ENCODE results near the gene GRIA4. TPM values are rescaled to one million over a fixed set of nuclear protein-coding genes. Genes with fewer than 3 reads are reported as not detected.

GRIA4 gene
- total RNA-seq, 1 donor from 2014 or later = not detected

GRCh38 chr11:105689631-105690030 lies 79.8 kb downstream of the GRIA4 start:
- no peak for TF ChIP-seq CTCF (IDR thresholded peaks at IDR 0.05; ENCODE audit: borderline replicate concordance)
- H3K4me3 ChIP-seq = no peak overlapping the region
- peaks cover 5% of the 10 kb centered on the region for H3K9me3 ChIP-seq (replicated peaks)
- H3K27me3 ChIP-seq (ENCODE audit: low read depth) = no peaks in the 10 kb centered on the region
- H3K4me1 ChIP-seq = no peaks in the 10 kb centered on the region
- no peak overlapping the region for H3K27ac ChIP-seq (replicated peaks)
- no peaks in the 10 kb centered on the region for H3K36me3 ChIP-seq
- DNase-seq = no peak
- intact Hi-C loops (cut with micrococcal nuclease) = no loop called here

- H3K4me3 ChIP-seq = no peak overlapping the region
- H3K9me3 ChIP-seq (replicated peaks) = peaks cover 5% of the 10 kb centered on the region
- intact Hi-C loops (cut with micrococcal nuclease) = no loop called here
- TF ChIP-seq CTCF (IDR thresholded peaks at IDR 0.05; ENCODE audit: borderline replicate concordance) = no peak
- no peak for DNase-seq
- no peaks in the 10 kb centered on the region for H3K4me1 ChIP-seq
- no peak overlapping the region for H3K27ac ChIP-seq (replicated peaks)
- H3K27me3 ChIP-seq (ENCODE audit: low read depth) = no peaks in the 10 kb centered on the region
- H3K36me3 ChIP-seq = no peaks in the 10 kb centered on the region
These were observed 80.6 kb downstream of the GRIA4 start for GRCh38 chr11:105690467-105690866.

- DNase-seq = no peak
- H3K27me3 ChIP-seq (ENCODE audit: low read depth) = no peaks in the 10 kb centered on the region
- H3K27ac ChIP-seq (replicated peaks) = no peak overlapping the region
- H3K4me3 ChIP-seq = no peak overlapping the region
- TF ChIP-seq CTCF (IDR thresholded peaks at IDR 0.05; ENCODE audit: borderline replicate concordance) = no peak
- no peaks in the 10 kb centered on the region for H3K36me3 ChIP-seq
- intact Hi-C loops (cut with micrococcal nuclease) = no loop called here
- no peaks in the 10 kb centered on the region for H3K4me1 ChIP-seq
- no peaks in the 10 kb centered on the region for H3K9me3 ChIP-seq (replicated peaks)
These were observed 83.3 kb downstream of the GRIA4 start for GRCh38 chr11:105693075-105693759.

GRCh38 chr11:105696000-105696399 lies 86.1 kb downstream of the GRIA4 start:
- intact Hi-C loops (cut with micrococcal nuclease) = no loop called here
- H3K36me3 ChIP-seq = no peaks in the 10 kb centered on the region
- H3K4me1 ChIP-seq = no peaks in the 10 kb centered on the region
- TF ChIP-seq CTCF (IDR thresholded peaks at IDR 0.05; ENCODE audit: borderline replicate concordance) = no peak
- no peaks in the 10 kb centered on the region for H3K27me3 ChIP-seq (ENCODE audit: low read depth)
- no peaks in the 10 kb centered on the region for H3K9me3 ChIP-seq (replicated peaks)
- no peak for DNase-seq
- H3K27ac ChIP-seq (replicated peaks) = no peak overlapping the region
- H3K4me3 ChIP-seq = no peak overlapping the region

GRCh38 chr11:105697291-105697690 lies 87.4 kb downstream of the GRIA4 start:
- Histone ChIP-seq H3K9me3 (replicated peaks) (no peaks in the 10 kb centered on the region), H3K27me3 (ENCODE audit: low read depth) (no peaks in the 10 kb centered on the region), H3K4me1 (no peaks in the 10 kb centered on the region), H3K36me3 (no peaks in the 10 kb centered on the region), H3K4me3 (no peak overlapping the region), H3K27ac (replicated peaks) (no peak overlapping the region)
- TF ChIP-seq CTCF (IDR thresholded peaks at IDR 0.05; ENCODE audit: borderline replicate concordance) = no peak
- intact Hi-C loops (cut with micrococcal nuclease) = no loop called here
- no peak for DNase-seq

Measured in left ventricle myocardium inferior (tissue), 1 donor.